Gastroesophageal sphincter (tissue), 3 donors: ENCODE data around the gene KLK11.

Source experiments
- POLR2AphosphoS5 ChIP-seq: sonication (generic); formaldehyde crosslinking; IDR thresholded peaks from one replicate; pipeline ENCODE4 v1.6.1; 2017; ENCODE audit warnings: antibody characterized with exemption
- TF ChIP-seq, protein P1 (sequence below), 4 experiments: fragments of 200-600 bp in 2 of 4; fragments of 450-650 bp in 2 of 4; sonication (generic) in 1 of 4; IDR thresholded peaks; one replicate each; pipeline ENCODE4 v1.5.1; 2017 to 2019; ENCODE audit warnings: antibody characterized with exemption in 4 of 4, mild to moderate bottlenecking in 2 of 4, moderate library complexity in 2 of 4

DNA sequence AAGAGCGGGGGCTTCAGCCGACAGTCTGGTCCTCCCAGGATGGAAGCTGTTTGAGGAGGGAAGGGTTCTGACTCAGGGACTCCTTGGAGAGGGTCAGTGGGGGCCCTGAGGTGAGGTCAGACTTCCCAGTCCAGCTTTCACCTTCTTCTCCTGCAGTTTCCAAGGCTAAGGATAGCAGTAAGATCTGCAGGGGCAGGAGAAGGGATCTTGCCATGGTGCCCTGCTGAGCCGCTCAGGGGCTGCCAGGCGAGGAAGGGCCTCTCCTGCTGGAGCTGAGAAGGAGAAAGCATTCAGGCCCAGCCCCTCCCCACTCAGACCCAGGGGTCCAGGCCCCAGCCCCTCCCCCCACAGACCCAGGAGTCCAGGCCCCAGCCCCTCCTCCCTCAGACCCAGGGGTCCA lies 44.2 kb downstream of the KLK11 start:
- TF ChIP-seq, protein P1, sequence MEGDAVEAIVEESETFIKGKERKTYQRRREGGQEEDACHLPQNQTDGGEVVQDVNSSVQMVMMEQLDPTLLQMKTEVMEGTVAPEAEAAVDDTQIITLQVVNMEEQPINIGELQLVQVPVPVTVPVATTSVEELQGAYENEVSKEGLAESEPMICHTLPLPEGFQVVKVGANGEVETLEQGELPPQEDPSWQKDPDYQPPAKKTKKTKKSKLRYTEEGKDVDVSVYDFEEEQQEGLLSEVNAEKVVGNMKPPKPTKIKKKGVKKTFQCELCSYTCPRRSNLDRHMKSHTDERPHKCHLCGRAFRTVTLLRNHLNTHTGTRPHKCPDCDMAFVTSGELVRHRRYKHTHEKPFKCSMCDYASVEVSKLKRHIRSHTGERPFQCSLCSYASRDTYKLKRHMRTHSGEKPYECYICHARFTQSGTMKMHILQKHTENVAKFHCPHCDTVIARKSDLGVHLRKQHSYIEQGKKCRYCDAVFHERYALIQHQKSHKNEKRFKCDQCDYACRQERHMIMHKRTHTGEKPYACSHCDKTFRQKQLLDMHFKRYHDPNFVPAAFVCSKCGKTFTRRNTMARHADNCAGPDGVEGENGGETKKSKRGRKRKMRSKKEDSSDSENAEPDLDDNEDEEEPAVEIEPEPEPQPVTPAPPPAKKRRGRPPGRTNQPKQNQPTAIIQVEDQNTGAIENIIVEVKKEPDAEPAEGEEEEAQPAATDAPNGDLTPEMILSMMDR (IDR thresholded peaks at IDR 0.05): no peak
- TF ChIP-seq POLR2AphosphoS5: no peak
